Stimulated activated CD8-positive, alpha-beta memory T cell treated with anti-CD3 and anti-CD28 coated beads, Interleukin-7, amount 100 ng/mL, for 4 hours (primary cell): ENCODE data around the gene GEN1.
A peak's percentile ranks its signal among the peaks of the same experiment; 100 is the strongest.

Experiments used
- DNase-seq, 2 donors: peaks; one replicate each; pipeline ENCODE4 v3.0.0-alpha.2; 2020; ENCODE audit warnings: low read depth in 2 of 2

Gene GEN1

GRCh38 chr2:17753803-17754663 lies at the start of gene GEN1, which contains the start of gene SMC6:
TSS of gene GEN1 (plus strand) at chr2:17754138. CDS start at chr2:17759944, 5,806 bp downstream.
TSS of gene SMC6 (minus strand) at chr2:17753810. CDS start at chr2:17745946, 7,864 bp downstream.
- DNase-seq = peak; percentile 80 to 88

- no peak for DNase-seq
These were observed 47.1 kb upstream of the GEN1 start for GRCh38 chr2:17706845-17707244.

DNA sequence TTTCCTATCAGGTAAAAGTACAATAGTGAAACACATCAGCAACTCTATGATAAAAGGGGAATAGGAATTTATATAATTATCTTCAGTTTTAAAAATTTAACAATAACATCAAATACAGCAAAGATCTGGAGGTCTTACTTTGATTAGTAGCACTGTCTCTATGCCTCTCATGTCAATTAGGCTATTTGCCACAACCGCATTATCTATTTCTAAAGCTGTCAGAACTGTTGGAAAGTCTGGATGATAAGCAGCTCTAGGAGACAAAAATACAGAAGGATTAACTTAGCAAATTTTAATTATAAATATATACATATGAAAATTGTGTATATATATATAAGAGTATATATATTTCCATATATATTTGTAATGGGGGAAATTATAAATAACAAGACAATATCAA lies 45.4 kb upstream of the GEN1 start:
- DNase-seq = no peak

- no peak for DNase-seq
These were observed 44.0 kb upstream of the GEN1 start for GRCh38 chr2:17709897-17710296.

GRCh38 chr2:17710547-17711248 lies 43.2 kb upstream of the GEN1 start:
- DNase-seq = no peak

DNA sequence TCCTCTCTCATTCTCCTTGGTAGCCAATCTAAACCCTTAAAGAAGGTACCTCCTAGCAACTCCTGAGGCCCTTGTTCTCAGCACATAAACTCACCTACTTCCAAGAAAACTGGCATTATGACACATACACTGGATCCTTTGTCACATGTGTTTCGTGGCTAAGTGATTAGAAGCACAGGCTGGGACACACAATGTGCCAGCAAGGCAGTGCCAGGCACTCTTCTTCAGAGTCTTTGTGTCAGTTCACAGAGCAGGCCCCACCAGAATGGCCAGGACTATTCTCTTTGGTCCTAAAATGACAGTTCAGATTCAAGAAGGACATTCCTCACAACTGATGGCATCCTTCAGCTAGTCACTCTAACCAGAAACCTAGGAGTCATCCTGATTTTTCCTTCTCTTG lies 40.6 kb upstream of the GEN1 start:
- no peak for DNase-seq

GRCh38 chr2:17717666-17718065 lies 36.3 kb upstream of the GEN1 start:
- no peak for DNase-seq

DNA sequence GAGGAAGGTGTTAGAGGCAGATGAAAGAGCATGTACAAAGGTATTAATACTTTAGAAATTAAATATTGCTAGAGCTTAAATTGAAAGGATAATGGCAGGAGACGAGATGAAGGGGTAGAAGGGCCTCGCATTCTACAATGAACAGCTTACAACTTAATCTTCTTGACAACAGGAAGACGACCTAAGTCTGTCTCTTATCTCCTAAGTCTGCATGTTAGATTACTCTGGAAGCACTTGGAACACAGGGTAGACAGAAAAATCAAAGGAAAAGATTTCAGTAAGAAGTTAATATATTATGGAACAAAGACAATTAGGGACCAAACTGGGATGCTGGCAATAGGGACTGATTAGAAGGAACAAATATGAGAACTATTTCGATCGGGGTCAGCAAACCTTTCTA lies 35.2 kb upstream of the GEN1 start:
- no peak for DNase-seq

GRCh38 chr2:17719562-17720371 lies 34.2 kb upstream of the GEN1 start:
- no peak for DNase-seq

GRCh38 chr2:17728210-17728609 lies 25.7 kb upstream of the GEN1 start:
- no peak for DNase-seq

DNA sequence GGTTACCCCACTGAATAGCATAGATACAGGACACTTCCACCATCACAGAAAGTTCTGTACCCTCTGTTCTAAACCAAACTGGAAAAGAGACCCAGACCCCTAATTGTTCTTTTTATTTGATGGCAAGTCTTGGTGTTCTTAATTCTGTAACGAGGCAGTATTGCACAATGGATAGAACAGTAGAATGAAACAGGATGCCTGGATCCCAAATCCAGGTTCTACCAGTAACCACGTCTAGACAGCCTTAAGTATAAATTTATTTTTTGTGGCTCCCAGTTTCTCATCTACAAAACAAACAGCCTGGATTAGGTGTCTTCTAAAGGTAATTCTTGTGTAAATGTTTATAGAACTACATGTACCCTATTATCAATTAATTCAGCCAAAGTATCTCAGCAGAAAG lies 24.1 kb upstream of the GEN1 start:
- no peak for DNase-seq

DNA sequence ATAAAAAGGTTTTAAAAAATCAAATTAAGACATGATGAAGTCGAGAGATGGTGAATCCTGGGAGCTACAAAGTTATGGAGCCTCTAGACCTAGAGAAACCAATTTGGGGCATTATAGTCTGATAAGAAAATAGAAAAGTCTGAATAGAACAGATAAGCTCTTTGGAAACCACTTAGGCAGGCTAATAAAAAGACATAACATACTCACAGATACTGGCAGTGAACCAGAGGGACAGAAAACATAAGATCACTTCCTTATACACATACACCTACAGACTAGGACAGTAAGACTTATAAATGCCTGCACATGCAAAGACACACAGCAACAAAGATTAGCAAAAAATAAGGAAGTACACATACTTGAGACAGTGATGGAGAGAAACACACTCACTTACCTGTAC lies 20.3 kb upstream of the GEN1 start:
- no peak for DNase-seq

DNA sequence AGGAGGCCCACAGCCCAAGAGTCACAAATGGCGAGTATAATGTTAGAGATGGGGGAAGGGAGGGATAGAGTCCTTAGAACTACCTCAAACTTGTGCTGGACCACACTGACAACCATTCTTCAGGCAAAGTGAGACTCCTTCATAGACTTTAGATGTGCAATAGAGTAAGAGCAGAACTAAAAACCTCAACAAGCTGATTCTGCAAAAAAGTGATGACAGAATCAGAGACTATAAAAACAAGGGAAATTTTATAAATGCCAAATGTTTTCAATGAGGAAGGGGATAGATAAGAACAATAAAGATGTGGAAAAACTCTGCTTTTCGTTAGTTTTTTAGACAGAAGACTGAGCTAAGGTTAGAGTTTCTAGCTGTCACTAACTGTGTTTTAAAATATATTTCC lies 18.1 kb upstream of the GEN1 start:
- DNase-seq = no peak

- no peak for DNase-seq
These were observed 16.9 kb upstream of the GEN1 start for GRCh38 chr2:17736989-17737388.

GRCh38 chr2:17740203-17740602 lies 13.7 kb upstream of the GEN1 start:
- DNase-seq = no peak

DNA sequence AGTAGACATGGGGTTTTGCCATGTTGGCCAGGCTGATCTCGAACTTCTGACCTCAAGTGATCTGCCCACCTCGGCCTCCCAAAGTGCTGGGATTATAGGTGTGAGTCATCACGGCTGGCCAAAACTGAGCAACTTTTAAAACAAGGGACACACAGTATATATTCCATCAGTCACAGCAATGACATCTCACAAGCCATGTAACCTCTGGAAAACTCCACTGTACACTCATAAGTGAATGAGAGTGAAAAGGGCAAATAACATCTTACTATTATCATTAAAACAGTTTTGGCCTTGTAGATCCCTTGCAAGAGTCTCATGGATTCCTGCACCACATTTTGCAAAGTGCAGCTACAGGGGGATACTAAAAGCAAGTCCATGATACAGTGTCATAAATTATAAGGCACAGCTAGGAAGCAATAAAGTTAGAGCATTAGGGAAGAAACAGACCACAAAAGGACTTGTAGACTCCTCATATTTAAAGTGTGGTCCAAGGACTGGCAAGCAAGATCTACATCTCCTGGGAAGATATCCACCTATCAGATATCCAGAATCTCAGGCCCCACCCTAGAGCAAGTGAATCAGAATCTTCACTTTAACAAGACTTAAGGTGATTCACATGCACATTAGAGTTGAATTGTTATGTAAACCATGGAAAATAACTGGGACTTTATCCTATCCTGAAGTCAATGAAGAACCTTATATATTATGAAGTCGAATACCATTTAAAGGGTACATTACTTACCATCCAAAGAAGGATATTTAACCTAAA lies 6.1 kb upstream of the GEN1 start:
- DNase-seq = no peak

DNA sequence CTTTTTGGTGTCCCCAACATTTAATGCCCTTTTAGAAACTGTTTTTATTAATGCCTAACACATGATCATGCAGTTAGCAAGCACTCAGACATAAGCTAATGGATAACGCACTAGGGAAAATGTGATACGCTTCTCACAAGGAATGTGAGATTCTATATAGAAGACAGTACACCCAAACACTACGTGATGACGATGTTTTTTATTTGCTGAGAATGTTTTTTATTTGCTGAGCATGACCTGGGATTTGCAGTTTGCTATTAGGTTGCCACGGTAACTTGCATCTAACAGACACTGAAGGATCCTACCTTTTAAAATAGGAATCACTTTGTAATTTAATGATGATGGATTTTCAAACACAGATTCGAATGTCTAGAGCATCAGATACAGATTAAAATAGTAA lies 5.2 kb upstream of the GEN1 start:
- no peak for DNase-seq

GRCh38 chr2:17749753-17750438 lies 4.0 kb upstream of the GEN1 start:
- no peak for DNase-seq

- DNase-seq = no peak
These were observed 1.7 kb upstream of the GEN1 start for GRCh38 chr2:17752246-17752645.

- peak; percentile 0 to 40 for DNase-seq
These were observed 791 bp upstream of the GEN1 start for GRCh38 chr2:17752892-17753802.
